Parathyroid adenoma (tissue), 2 donors: ENCODE data around the gene TOMM22.

Experiments
- H2AFZ ChIP-seq: fragments of 300-600 bp; sonication (generic); one replicate; pipeline ENCODE4 v1.7.0; 2017; ENCODE audit warnings: antibody characterized with exemption, mild to moderate bottlenecking
- H3K27ac ChIP-seq: fragments of 300-600 bp; sonication (generic); one replicate; pipeline ENCODE4 v1.7.0; 2017
- H3K27me3 ChIP-seq: fragments of 300-600 bp; sonication (generic); one replicate; pipeline ENCODE4 v1.7.0; 2017; ENCODE audit warnings: low read length; ENCODE audit not compliant: control insufficient read depth, insufficient read depth
- H3K36me3 ChIP-seq: fragments of 300-600 bp; sonication (generic); one replicate; pipeline ENCODE4 v1.7.0; 2017; ENCODE audit warnings: low read length; ENCODE audit not compliant: control insufficient read depth, insufficient read depth
- H3K4me1 ChIP-seq: fragments of 300-600 bp; sonication (generic); one replicate; pipeline ENCODE4 v1.7.0; 2017; ENCODE audit warnings: control low read depth
- H3K4me2 ChIP-seq: fragments of 300-600 bp; sonication (generic); one replicate; pipeline ENCODE4 v1.7.0; 2017; ENCODE audit warnings: low read length
- H3K4me3 ChIP-seq: fragments of 300-600 bp; sonication (generic); one replicate; pipeline ENCODE4 v1.7.0; 2017; ENCODE audit warnings: low read depth, low read length
- H3K79me2 ChIP-seq: fragments of 300-600 bp; sonication (generic); one replicate; pipeline ENCODE4 v1.7.0; 2017; ENCODE audit warnings: control low read depth
- H3K9ac ChIP-seq: fragments of 300-600 bp; sonication (generic); one replicate; pipeline ENCODE4 v1.7.0; 2017; ENCODE audit warnings: mild to moderate bottlenecking
- H3K9me3 ChIP-seq: fragments of 300-600 bp; sonication (generic); one replicate; pipeline ENCODE4 v1.7.0; 2017; ENCODE audit warnings: low read length; ENCODE audit not compliant: control insufficient read depth
- CTCF ChIP-seq: fragments of 300-600 bp; sonication (generic); IDR thresholded peaks from one replicate; pipeline ENCODE4 v1.7.0; 2017; ENCODE audit warnings: antibody characterized with exemption, mild to moderate bottlenecking
- donor health status: primary hyperparathyroidism.

The TOMM22 gene

GRCh38 chr22:38698407-38699094 lies 16.8 kb downstream of the TOMM22 start:
- Histone ChIP-seq H3K9me3 (no peaks in the 10 kb centered on the region), H3K27me3 (no peaks in the 10 kb centered on the region), H3K4me3 (no peak overlapping the region), H3K36me3 (no peaks in the 10 kb centered on the region), H3K9ac (no peak overlapping the region), H2AFZ (no peak overlapping the region), H3K27ac (no peak overlapping the region), H3K4me2 (peak overlapping the region; percentile 99), H3K79me2 (peaks cover 9% of the 10 kb centered on the region), H3K4me1 (peaks cover 13% of the 10 kb centered on the region)
- no peak for TF ChIP-seq CTCF

- peaks cover 8% of the 10 kb centered on the region for H3K79me2 ChIP-seq
- peak overlapping the region; percentile 99 for H3K4me2 ChIP-seq
- no peak overlapping the region for H3K27ac ChIP-seq
- TF ChIP-seq CTCF = no peak
- H3K9me3 ChIP-seq = no peaks in the 10 kb centered on the region
- no peaks in the 10 kb centered on the region for H3K36me3 ChIP-seq
- H3K4me1 ChIP-seq = peaks cover 13% of the 10 kb centered on the region
- H3K27me3 ChIP-seq = no peaks in the 10 kb centered on the region
- peak overlapping the region; percentile 87 for H3K4me3 ChIP-seq
- H3K9ac ChIP-seq = no peak overlapping the region
- H2AFZ ChIP-seq = no peak overlapping the region
Observed at GRCh38 chr22:38699143-38699542, 17.4 kb downstream of the TOMM22 start.

- Histone ChIP-seq H3K4me3 (peak overlapping the region; percentile 87), H3K27ac (peak overlapping the region; percentile 85), H3K4me2 (peak overlapping the region; percentile 99), H3K4me1 (peaks cover 17% of the 10 kb centered on the region), H3K9me3 (no peaks in the 10 kb centered on the region), H3K79me2 (peaks cover 8% of the 10 kb centered on the region), H3K9ac (no peak overlapping the region), H3K27me3 (no peaks in the 10 kb centered on the region), H3K36me3 (no peaks in the 10 kb centered on the region), H2AFZ (no peak overlapping the region)
- no peak for TF ChIP-seq CTCF
Observed at GRCh38 chr22:38699784-38700183, 18.0 kb downstream of the TOMM22 start.

- no peak for TF ChIP-seq CTCF
- Histone ChIP-seq H3K4me3 (peak overlapping the region; percentile 87), H3K4me2 (peak overlapping the region; percentile 99), H3K27me3 (no peaks in the 10 kb centered on the region), H3K36me3 (no peaks in the 10 kb centered on the region), H3K9ac (peak overlapping the region; percentile 46), H3K9me3 (no peaks in the 10 kb centered on the region), H3K79me2 (peaks cover 8% of the 10 kb centered on the region), H3K4me1 (peaks cover 18% of the 10 kb centered on the region), H2AFZ (peak overlapping the region; percentile 92), H3K27ac (peak overlapping the region; percentile 85)
Observed at GRCh38 chr22:38700270-38700788, 18.6 kb downstream of the TOMM22 start.
